CD4-positive, alpha-beta T cell treated with Interleukin-21 for 1 hour (primary cell): Measurements from ENCODE around the gene TLK2.

Source experiments
- DNase-seq: peaks from one replicate; pipeline ENCODE4 v3.0.0-alpha.2; 2020

Gene TLK2

DNA sequence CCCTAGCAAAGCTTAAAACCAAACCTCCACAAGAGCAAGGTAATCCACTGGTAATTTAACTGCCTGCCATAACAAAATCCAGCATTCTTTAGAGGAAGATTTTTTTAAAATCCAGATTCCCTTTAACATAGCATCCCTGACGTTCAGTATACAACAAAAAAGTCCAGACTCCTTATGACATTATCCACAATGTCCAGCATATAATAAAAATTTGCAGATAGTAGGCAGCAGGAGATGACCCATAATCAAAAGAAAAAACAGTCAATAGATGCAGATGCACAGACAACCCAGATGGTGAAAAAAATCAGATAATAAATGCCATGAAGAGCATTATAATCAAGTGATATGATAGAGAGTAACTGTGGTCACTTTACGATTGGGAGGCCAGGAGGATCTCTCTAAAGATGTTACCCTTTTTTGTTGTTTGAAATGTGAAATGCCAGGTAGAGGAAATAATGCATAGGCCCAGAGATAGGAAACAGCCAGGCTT is 182.0 kb downstream of the TLK2 start:
- no peak for DNase-seq

DNA sequence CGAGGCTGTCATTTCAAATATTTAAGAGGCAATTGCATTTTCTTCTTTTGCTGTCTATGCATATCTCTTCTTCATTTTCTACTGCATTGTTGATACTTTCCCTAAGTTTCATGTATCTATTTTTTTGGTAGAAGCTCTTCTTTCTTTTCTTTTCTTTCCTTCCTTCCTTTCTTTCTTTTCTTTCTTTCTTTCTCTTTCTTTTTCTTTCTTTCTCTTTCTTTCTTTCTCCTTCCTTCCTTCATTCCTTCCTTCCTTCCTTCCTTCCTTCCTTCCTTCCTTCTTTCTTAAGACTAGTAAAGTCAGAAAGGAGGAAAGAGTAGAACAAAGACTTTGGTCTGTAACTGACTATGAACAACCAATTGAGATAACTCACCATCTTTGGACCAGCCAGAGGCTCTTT is 182.7 kb downstream of the TLK2 start:
- DNase-seq, result no peak

DNA sequence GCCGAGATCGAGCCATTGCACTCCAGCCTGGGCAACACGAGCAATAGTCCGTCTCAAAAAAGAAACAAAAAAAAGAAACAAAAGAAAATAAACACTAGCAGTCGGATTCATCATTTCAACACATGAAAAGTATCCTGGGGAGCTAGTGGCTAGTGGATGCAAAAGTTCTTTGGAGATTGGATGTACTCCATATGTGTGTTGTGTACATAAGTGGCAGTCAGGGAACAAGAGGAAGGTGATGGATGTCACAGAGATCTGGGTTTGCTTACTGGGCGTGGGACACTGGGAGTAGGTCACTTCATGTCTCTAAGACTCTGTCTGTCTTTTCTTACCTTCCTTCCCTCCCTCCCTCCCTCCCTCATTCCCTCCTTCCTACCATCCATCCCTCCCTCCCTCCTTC is 184.2 kb downstream of the TLK2 start:
- no peak for DNase-seq
